K562 (cell line): ENCODE data around the gene TRAF7. TPM values are rescaled to one million over a fixed set of nuclear protein-coding genes. Genes with fewer than 3 reads are reported as not detected.

Source experiments
- BHLHE40 ChIP-seq: IDR thresholded peaks from 2 replicates; pipeline ENCODE4 v1.6.1; 2011; ENCODE audit warnings: low read length, improper control_type of control experiment
- E2F6 ChIP-seq, 2 experiments: IDR thresholded peaks; 2 replicates each; pipeline ENCODE4 v1.6.1; 2011; ENCODE audit warnings: borderline replicate concordance in 1 of 2, control low read depth in 1 of 2, low read depth in 1 of 2, low read length in 1 of 2, mild to moderate bottlenecking in 1 of 2, mixed read lengths in 1 of 2, moderate library complexity in 1 of 2; ENCODE audit not compliant: insufficient read depth in 1 of 2, insufficient read length in 1 of 2, poor library complexity in 1 of 2, severe bottlenecking in 1 of 2; ENCODE audit errors: extremely low read depth in 1 of 2
- NCOA6 ChIP-seq: fragments of 450-650 bp; IDR thresholded peaks from 2 replicates; pipeline ENCODE4 v1.6.1; 2017; ENCODE audit warnings: mild to moderate bottlenecking
- NEUROD1 ChIP-seq: fragments of 150-350 bp; IDR thresholded peaks from 2 replicates; pipeline ENCODE4 v1.6.1; 2014; ENCODE audit warnings: borderline replicate concordance, low read length, low read depth; ENCODE audit not compliant: partially characterized antibody
- POLR2G ChIP-seq: fragments of 200-400 bp; formaldehyde crosslinking; IDR thresholded peaks from 2 replicates; pipeline ENCODE4 v1.6.1; 2017; ENCODE audit warnings: low read depth, mild to moderate bottlenecking, antibody characterized with exemption, low read length, moderate library complexity
- PPARD ChIP-seq: fragments of 250-450 bp; sonication (Bioruptor Pico); IDR thresholded peaks from 2 replicates; pipeline ENCODE4 v1.8.0; 2022; ENCODE audit warnings: inconsistent platforms, mild to moderate bottlenecking, moderate library complexity
- SRSF7 ChIP-seq: fragments of 200-400 bp; formaldehyde crosslinking; optimal IDR thresholded peaks from 2 replicates; pipeline ENCODE3; 2017; ENCODE audit warnings: mild to moderate bottlenecking, low read depth, low read length
- TCF7L2 ChIP-seq: fragments of 150-350 bp; IDR thresholded peaks from 2 replicates; pipeline ENCODE4 v1.6.1; 2016; ENCODE audit warnings: low read depth, mild to moderate bottlenecking, low read length, moderate library complexity
- UBTF ChIP-seq, 2 experiments: IDR thresholded peaks; 2 replicates each; pipeline ENCODE4 v1.6.1; 2012; ENCODE audit warnings: improper control_type of control experiment in 2 of 2, low read depth in 2 of 2, low read length in 2 of 2, borderline replicate concordance in 1 of 2
- YY1 ChIP-seq, 3 experiments: IDR thresholded peaks; 2 replicates each; pipeline ENCODE4 v1.6.1; 2011; ENCODE audit warnings: low read length in 2 of 3, mild to moderate bottlenecking in 2 of 3, moderate library complexity in 2 of 3, borderline replicate concordance in 1 of 3, control low read depth in 1 of 3, low read depth in 1 of 3; ENCODE audit not compliant: insufficient read depth in 3 of 3, insufficient replicate concordance in 2 of 3, control insufficient read depth in 1 of 3, insufficient read length in 1 of 3; ENCODE audit errors: extremely low read depth in 1 of 3
- ZBTB34 ChIP-seq: fragments of 250-450 bp; sonication (Bioruptor Pico); IDR thresholded peaks from 2 replicates; pipeline ENCODE4 v1.8.0; 2021; ENCODE audit warnings: mild to moderate bottlenecking, moderate library complexity
- ZBTB7A ChIP-seq: IDR thresholded peaks from 2 replicates; pipeline ENCODE4 v1.6.1; 2011; ENCODE audit warnings: low read depth, mild to moderate bottlenecking, low read length, moderate library complexity, borderline replicate concordance; ENCODE audit not compliant: control insufficient read depth
- ZNF79 ChIP-seq: fragments of 250-450 bp; sonication (Bioruptor Pico); IDR thresholded peaks from 2 replicates; pipeline ENCODE4 v1.4.0; 2020; ENCODE audit warnings: low read depth, mild to moderate bottlenecking, moderate library complexity
- polyA plus RNA-seq, 8 experiments: library from polyadenylated mRNA; depleted of rRNA in 4 of 8; stranded (reverse) in 5 of 8; unstranded in 3 of 8; fragments of >200 nt; fragmentation: Nextera tagmentation in 2 of 8; fragmentation: Illumina TruSeq in 1 of 8; extraction: Ambion mirVana in 2 of 8; extraction: Trizol in 1 of 8; gene quantifications; 2 replicates each; pipeline versions ENCODE4 v1.2.1 to v1.2.3, GENCODE V29; 2011 to 2014; ENCODE audit warnings: inconsistent platforms in 1 of 8, missing spikeins in 1 of 8
- total RNA-seq, 7 experiments: library from RNA; depleted of rRNA in 6 of 7; stranded (reverse); fragments of >200 nt in 6 of 7; fragmentation: Illumina TruSeq in 2 of 7; extraction: Trizol in 2 of 7; gene quantifications; 2 replicates each; pipeline versions ENCODE4 v1.2.1 to v1.2.3, GENCODE V29; 2011 to 2021; ENCODE audit warnings: low replicate concordance in 1 of 7
- TF ChIP-seq, protein P1 (sequence below): fragments of 200-800 bp; sonication (Bioruptor generic); IDR thresholded peaks from 2 replicates; pipeline ENCODE4 v1.6.1; 2017; ENCODE audit warnings: missing genetic modification characterization, missing compliant biosample characterization

TRAF7 gene
- total and polyA plus RNA-seq, 9 of the 15 experiments (the other 6 are each of a cell fraction or from before 2014, with no cell fraction given): 1.1 to 113 (median 41.6) TPM

DNA sequence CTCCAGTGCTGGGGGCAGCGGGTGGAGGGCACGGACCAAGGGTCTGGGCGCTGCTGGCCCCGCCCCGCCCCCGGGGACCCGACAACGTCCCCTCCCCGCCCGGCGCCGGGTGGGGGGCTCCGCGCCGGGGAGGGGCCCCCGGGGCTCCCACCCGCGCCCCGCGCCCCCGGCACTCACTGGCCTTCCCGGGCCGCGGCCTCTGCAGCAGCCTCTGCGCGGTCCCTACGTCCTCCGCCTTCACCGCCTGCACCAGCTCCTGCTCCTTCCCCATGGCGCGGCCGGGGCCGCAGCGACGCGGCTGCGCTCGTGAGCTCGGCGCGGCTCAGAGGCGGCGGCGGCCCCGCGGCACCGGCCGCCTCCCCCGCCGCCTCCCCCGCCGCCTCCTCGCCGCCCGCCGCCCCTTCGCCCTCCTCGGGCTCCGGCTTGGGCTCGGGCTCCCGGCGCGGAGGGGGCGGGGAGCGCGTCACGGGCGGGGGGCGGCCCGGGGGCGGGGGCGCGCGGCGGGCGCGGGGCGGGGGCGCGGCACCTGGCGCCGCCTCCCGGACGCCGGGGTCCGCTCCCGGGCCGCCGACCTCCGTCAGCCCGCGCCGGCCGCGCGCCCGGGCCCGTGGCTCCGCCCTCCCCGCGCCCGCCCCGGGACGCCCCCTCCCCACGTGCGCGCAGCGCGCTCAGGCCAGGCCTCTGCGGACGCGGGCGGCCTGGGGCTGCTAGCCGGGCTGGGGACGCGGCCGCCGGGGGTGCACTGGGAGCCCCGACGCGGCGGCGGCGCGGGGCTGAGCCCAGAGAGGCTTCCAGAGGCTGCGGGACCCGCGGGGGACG is 40.8 kb downstream of the TRAF7 start, which contains the start of gene CASKIN1 (continued):
- TF ChIP-seq YY1 (IDR thresholded peaks at IDR 0.05; ENCODE audit: borderline replicate concordance in 1 of 3, control insufficient read depth in 1 of 3, extremely low read depth in 1 of 3, insufficient read depth in 3 of 3, insufficient read length in 1 of 3, insufficient replicate concordance in 2 of 3, low read depth in 1 of 3, low read length in 2 of 3) (peak in 1 of 3 experiments; percentile 14), E2F6 (IDR thresholded peaks at IDR 0.05; ENCODE audit: borderline replicate concordance in 1 of 2, extremely low read depth in 1 of 2, insufficient read depth in 1 of 2, insufficient read length in 1 of 2, low read depth in 1 of 2, low read length in 1 of 2, poor library complexity in 1 of 2, severe bottlenecking in 1 of 2) (peak in 1 of 2 experiments; percentile 58), ZBTB7A (peak; percentile 52; the same call in 1 of the 2 replicates), PPARD (CRISPR knock-in tag) (no peak), SRSF7 (no peak), ZNF79 (CRISPR knock-in tag) (no peak), UBTF (IDR thresholded peaks at IDR 0.05; ENCODE audit: borderline replicate concordance in 1 of 2, low read depth in 2 of 2, low read length in 2 of 2) (0 out of 4 replicates have a peak, but pooled peaks of 1 of the 2 experiments have one; percentile 66), NEUROD1 (no peak), BHLHE40 (no peak), ZBTB34 (no peak), TCF7L2 (no peak), NCOA6 (no peak), POLR2G (peak; percentile 61)
- TF ChIP-seq, protein P1, sequence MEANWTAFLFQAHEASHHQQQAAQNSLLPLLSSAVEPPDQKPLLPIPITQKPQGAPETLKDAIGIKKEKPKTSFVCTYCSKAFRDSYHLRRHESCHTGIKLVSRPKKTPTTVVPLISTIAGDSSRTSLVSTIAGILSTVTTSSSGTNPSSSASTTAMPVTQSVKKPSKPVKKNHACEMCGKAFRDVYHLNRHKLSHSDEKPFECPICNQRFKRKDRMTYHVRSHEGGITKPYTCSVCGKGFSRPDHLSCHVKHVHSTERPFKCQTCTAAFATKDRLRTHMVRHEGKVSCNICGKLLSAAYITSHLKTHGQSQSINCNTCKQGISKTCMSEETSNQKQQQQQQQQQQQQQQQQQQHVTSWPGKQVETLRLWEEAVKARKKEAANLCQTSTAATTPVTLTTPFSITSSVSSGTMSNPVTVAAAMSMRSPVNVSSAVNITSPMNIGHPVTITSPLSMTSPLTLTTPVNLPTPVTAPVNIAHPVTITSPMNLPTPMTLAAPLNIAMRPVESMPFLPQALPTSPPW (CRISPR knock-in tag): peak; percentile 18; the same call in 1 of the 2 replicates
